Activated T-cell treated with anti-CD3 and anti-CD28 coated beads for 1 hour (primary cell): Measurements from ENCODE around the gene ASPHD2.

ENCODE experiments used
- DNase-seq: peaks from one replicate; pipeline ENCODE4 v3.0.0-alpha.2; 2020; ENCODE audit warnings: low read depth

The ASPHD2 gene

GRCh38 chr22:26446808-26447515 is 17.9 kb downstream of the ASPHD2 start:
- no peak for DNase-seq

- no peak for DNase-seq
Measured at GRCh38 chr22:26447584-26448329, 18.7 kb downstream of the ASPHD2 start.

- DNase-seq, result no peak
Measured at GRCh38 chr22:26448334-26448733, 19.3 kb downstream of the ASPHD2 start.

- DNase-seq, result no peak
Measured at GRCh38 chr22:26448941-26449340, 19.9 kb downstream of the ASPHD2 start.

- DNase-seq, result no peak
Measured at GRCh38 chr22:26450453-26451185, 21.6 kb downstream of the ASPHD2 start.

GRCh38 chr22:26452236-26453016 is 23.4 kb downstream of the ASPHD2 start:
- DNase-seq, result no peak

GRCh38 chr22:26453216-26453615 is 24.2 kb downstream of the ASPHD2 start:
- no peak for DNase-seq

GRCh38 chr22:26453812-26454500 is 24.9 kb downstream of the ASPHD2 start:
- DNase-seq, result no peak

- no peak for DNase-seq
Measured at GRCh38 chr22:26457661-26458272, 28.7 kb downstream of the ASPHD2 start.

GRCh38 chr22:26460202-26460601 is 31.1 kb downstream of the ASPHD2 start:
- DNase-seq, result no peak

- peak; percentile 34 for DNase-seq
Measured at GRCh38 chr22:26461188-26461810, 32.2 kb downstream of the ASPHD2 start.

GRCh38 chr22:26462051-26462450 is 33.0 kb downstream of the ASPHD2 start:
- no peak for DNase-seq

GRCh38 chr22:26462641-26463040 is 33.6 kb downstream of the ASPHD2 start:
- DNase-seq, result no peak

GRCh38 chr22:26463101-26463661 is 34.1 kb downstream of the ASPHD2 start:
- DNase-seq, result no peak

GRCh38 chr22:26463688-26464087 is 34.6 kb downstream of the ASPHD2 start:
- DNase-seq, result no peak

- DNase-seq, result no peak
Measured at GRCh38 chr22:26464312-26464711, 35.3 kb downstream of the ASPHD2 start.

GRCh38 chr22:26466196-26466595 is 37.1 kb downstream of the ASPHD2 start:
- no peak for DNase-seq

GRCh38 chr22:26470807-26471206 is 41.7 kb downstream of the ASPHD2 start:
- DNase-seq, result no peak

GRCh38 chr22:26471522-26471921 is 42.5 kb downstream of the ASPHD2 start:
- no peak for DNase-seq

- no peak for DNase-seq
Measured at GRCh38 chr22:26474682-26475081, 45.6 kb downstream of the ASPHD2 start.
